HK-2 (cell line): ENCODE measurements around the gene DYNC1LI2.
"Not testable (repeated sequence)": the region's sequence is repeated elsewhere in the genome, so short reads cannot be mapped to it uniquely, and the experiment has no call there.

ENCODE experiments used
- DNase-seq: peaks from one replicate; pipeline ENCODE4 v3.0.0-alpha.2; 2018; ENCODE audit not compliant: unreplicated experiment

The DYNC1LI2 gene

GRCh38 chr16:66696669-66697630 lies 54.5 kb downstream of the DYNC1LI2 start, which contains the start of gene CMTM4:
Gene CMTM4 (minus strand): TSS chr16:66696743. CDS start chr16:66696525, 218 bp downstream.
- peak; percentile 86 for DNase-seq

DNA sequence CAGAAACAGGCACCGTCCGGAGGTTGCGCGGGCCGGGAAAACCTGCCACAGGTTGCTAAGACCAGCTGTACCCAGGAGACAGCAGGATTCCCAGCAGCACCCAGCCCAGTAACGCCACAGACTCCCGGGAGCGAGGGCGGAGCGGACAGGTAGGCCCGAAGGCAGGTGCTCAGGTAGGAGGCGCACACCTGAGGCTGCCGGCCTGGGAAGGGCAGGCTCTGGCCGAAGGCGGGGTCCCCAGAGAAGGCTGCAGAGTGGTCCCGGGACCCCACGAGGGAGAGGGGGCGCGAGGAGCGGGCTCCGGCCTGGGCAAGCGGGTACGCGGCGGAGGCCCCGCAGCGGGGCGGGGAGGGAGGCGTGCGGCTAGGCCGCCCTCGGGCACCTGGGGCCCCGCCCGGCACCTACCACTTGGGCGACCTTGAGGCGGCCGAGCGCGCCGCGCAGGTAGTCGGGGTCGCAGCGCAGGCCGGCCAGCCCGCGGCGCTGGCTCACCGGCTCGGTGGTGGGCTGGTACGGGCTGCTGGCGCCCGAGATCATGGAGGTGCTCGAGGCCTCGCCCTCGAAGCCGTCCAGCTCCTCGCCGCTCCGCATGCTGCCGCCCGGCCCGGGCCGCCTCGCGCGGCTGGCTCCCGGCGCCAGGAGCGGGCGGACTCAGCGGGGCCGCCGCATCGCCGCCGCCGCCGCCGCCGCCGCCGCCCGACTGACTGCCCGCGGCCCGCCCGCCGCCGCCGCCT lies 55.3 kb downstream of the DYNC1LI2 start:
- DNase-seq = peak; percentile 44

DNA sequence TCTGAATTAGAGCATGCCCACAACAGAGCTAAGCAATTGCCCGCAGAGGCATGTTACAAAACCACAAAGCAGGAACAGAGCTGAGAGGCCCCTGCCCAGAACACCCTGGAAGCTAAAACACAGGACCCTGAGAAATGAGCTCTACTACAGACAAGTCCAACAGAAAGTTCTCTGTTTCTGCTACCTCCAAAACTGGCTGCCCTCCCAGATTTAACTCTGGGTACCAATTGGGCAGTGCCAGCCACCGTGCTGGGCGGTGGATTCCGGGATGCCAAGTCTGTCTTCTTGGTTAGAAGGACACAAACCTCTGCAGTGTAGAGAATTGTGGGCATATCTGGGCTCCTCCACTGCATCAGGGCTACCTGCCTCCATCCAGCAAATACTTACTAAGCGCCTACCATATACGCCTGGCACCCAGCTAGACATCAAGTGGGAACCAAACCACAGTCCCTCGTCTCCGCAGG lies 55.9 kb downstream of the DYNC1LI2 start:
- DNase-seq = no peak

DNA sequence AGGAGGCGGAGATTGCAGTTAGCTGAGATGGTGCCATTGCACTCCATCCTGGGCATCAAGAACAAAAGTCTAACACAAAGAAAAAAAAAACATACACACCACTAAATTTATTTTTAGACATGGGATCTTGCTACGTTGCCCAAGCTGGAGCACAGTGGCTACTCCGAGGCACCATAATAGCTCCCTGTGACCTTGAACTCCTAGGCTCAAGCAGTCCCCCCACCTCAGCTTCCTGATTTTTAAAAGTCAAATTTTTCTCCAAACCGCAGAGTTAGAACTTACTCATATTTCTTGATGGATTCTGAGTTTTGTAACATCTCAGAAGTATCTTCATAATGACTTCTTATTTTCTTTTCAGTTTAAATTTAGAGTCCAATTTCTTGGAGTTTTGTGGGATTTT lies 58.3 kb downstream of the DYNC1LI2 start:
- no peak for DNase-seq

DNA sequence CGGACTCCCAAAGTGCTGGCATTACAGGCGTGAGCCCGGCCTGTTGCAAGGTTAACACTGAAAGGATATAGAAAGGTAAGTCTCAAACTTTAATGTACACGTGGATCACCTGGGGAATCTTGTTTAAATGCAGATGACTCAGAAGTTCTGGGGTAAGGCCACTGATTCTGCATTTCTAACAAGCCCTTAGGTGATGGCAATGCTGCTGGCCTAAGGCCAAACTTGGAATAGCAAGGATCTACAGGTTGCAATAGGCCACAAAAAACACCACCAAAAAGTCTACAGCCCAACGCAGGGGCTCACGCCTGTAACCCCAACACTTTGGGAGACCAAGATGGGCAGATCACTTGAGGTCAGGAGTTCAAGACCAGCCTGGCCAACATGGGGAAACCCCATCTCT lies 59.1 kb downstream of the DYNC1LI2 start:
- no peak for DNase-seq

GRCh38 chr16:66691234-66691633 lies 60.2 kb downstream of the DYNC1LI2 start:
- DNase-seq = no peak

- no peak for DNase-seq
These were observed 61.1 kb downstream of the DYNC1LI2 start for GRCh38 chr16:66690106-66690847.

DNA sequence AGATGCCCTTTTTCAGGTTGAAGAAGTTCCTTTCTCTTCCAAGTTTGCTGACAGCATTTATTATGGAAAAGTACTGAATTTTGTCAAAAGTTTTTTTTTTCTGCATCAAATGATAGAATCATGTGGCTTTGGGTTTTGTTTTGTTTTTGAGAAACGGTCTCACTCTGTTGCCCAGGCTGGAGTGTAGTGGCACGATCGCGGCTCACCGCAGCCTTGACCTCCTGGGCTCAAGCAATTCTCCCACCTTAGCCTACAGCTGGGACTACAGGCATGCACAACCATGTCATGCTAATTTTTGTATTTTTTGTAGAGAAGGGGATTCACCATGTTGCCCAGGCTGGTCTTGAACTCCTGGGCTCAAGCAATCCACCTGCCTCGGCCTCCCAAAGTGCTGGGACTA lies 62.1 kb downstream of the DYNC1LI2 start:
- no peak for DNase-seq

DNA sequence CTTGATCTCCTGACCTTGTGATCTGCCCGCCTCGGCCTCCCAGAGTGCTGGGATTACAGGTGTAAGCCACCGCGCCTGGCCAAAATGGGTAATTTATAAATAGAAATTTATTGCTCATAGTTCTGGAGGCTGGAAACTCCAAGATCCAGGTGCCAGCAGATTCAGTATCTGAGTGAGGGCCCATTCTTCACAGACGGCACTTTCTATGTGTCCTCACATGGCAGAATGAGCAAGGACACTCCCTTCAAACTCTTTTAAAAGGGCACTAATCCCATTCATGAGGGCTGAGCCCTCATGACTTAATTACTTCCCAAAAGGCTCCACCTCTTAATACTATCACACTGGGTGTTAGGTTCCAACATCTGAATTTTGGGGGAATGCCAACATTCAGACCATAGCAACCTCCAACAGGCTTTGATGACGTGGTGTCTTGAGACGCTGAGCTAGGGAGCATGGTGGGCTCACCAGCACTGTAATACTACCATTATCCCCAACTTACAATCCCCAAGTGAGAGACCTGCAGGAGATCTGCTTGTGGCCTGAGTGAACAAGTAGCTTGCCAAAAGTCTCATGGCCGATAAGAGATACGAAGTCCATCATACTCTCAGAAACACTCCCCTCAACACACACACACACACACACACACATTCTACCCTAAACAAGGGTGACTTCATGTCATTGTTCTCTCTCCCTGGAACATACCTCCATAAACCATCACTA lies 63.3 kb downstream of the DYNC1LI2 start:
- no peak for DNase-seq

- DNase-seq = not testable (repeated sequence)
These were observed 65.8 kb downstream of the DYNC1LI2 start for GRCh38 chr16:66685501-66686115.

- DNase-seq = no peak
These were observed 69.1 kb downstream of the DYNC1LI2 start for GRCh38 chr16:66682271-66682670.

DNA sequence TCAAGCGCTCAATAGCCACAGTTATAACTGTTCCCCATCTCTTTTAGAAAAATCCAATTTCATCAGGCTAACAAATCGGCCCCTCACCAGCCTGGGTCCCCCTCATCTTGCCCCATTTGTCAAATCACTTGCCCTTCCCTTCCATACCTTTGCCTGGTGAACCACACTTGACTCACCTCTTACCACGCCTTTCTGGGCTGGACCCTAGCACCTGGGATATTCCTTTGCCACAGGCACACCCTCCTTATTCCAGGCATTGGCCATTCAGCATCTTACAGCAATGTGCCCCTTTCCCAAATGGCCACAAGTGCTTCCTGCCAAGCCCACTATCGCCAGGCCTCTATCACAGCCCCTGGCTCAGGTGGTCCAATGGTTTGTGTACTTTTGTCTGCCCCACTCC lies 69.7 kb downstream of the DYNC1LI2 start:
- DNase-seq = no peak

DNA sequence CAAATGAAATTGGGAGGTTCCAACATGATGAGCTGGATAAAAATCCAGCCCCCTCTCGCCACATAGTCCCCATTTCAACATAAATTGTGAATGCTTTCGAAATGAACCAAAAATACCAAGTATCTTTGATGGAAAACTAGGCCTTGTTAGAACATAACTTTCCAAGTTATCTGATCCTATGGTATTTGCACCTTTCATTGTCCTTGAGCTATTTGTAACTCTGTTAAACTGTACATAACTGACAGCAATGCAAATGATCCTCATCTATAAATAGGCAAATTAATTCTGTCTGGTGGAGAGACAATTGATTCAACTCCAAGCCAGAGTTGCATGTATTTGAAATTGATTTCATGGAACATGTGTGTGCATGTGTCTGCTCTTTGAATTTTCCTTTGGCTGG lies 73.1 kb downstream of the DYNC1LI2 start:
- DNase-seq = no peak

- no peak for DNase-seq
These were observed 73.6 kb downstream of the DYNC1LI2 start for GRCh38 chr16:66677836-66678235.

DNA sequence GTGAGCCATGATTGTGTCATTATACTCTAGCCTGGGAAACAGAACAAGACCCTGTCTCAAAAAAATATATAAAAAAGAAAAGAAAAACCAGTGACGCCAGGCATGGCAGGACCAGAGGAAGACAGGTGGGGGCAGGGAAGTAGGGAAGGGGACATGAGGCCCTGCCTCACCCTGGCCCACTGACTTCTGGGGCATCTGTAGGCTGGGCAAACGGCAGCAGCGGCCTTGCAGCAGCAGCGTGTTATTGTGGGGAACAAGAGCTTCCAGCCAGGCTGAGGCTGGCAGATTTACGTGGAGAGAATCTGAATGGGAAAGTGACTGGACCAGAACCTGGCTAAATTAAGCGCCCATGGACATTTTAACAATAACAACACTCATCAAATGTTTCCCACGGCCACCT lies 74.2 kb downstream of the DYNC1LI2 start:
- no peak for DNase-seq

DNA sequence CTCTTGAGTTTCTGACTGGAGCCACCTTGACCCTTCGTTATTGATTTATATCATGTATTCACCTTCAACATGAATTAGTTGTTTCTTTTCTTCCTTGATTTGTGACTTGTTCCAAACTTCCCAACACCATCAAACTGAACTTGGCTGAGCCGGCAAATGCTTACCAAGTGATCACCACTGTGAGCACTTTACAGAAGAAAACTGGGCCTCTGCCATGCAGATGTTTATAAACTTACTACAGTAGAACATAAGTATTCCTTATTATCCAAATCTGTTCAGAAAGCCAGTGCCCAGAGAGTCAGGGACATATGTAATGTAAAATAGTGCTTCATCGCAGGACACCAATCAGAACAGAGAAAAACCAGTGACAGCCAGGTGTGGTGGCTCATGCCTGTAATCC lies 74.8 kb downstream of the DYNC1LI2 start:
- no peak for DNase-seq

GRCh38 chr16:66673691-66674090 lies 77.7 kb downstream of the DYNC1LI2 start:
- DNase-seq = no peak
